GM12892 (cell line): ENCODE results near the gene HOXC10.

ENCODE experiments used
- POLR2AphosphoS5 ChIP-seq: IDR thresholded peaks from 2 replicates; pipeline ENCODE4 v1.6.1; 2011; ENCODE audit warnings: low read depth, low read length, control low read depth
- TAF1 ChIP-seq: IDR thresholded peaks from 2 replicates; pipeline ENCODE4 v1.6.1; 2011; ENCODE audit warnings: low read depth, mild to moderate bottlenecking, control low read depth, low read length, borderline replicate concordance

DNA sequence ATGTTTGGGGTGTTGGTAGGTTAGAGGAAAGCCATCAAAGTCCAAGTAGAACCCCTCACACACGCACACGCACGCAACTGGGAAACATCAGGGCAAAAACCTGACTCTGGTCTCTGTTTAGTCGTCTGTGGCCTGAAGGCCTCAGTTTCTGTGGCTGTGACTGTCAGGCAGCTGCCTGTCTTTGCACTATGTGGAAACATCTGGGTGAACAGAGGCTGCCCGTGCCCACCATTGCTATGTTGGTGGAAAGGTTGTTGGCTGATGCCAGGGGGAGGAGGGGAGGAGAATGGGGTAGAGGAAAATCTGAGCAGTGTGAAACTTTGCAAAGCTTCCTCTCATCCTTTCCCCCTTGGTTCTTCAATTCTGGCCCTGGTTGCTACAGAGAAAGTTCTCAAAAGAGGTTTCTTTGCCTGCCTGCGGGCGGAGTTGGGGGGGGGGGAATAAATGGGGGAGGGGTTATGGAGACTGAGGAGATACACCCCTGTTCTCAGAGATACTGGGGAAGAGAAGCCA lies 7.5 kb downstream of the HOXC10 start:
- no peak for TF ChIP-seq POLR2AphosphoS5
- no peak for TF ChIP-seq TAF1
